NCI-H1694 (cell line): ENCODE results near the gene SLC22A23.
"Not testable (repeated sequence)": the region's sequence is repeated elsewhere in the genome, so short reads cannot be mapped to it uniquely, and the experiment has no call there.

ENCODE experiments used
- DNase-seq: peaks from one replicate; lab custom pipeline; 2025; lab: John Stamatoyannopoulos, UW

SLC22A23 gene

DNA sequence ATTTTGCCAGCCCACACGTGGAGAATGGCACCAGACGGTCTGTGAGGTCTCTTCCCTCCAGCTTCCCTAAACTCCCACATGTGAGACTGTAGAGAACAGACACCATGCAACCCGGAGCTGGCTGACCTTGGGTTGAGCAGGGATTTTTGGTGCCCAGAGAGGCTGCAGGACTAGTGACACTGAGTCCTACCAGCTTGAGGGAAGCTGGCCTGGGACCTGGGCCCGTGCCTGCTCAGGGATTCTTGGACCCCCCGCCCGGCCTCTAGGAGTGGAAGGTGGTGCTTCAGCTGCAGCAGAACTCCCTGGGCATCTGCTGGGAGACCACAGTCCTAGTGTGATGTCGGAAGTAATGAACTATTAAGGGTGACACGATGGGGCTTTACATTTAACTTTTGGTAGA, 194.9 kb downstream of the SLC22A23 start:
- no peak for DNase-seq

- DNase-seq = no peak
Observed at GRCh38 chr6:3261518-3261820, 195.4 kb downstream of the SLC22A23 start.

GRCh38 chr6:3260772-3261517, 195.9 kb downstream of the SLC22A23 start:
- DNase-seq = no peak

- DNase-seq = no peak
Observed at GRCh38 chr6:3260296-3260695, 196.6 kb downstream of the SLC22A23 start.

- DNase-seq = no peak
Observed at GRCh38 chr6:3259491-3259958, 197.3 kb downstream of the SLC22A23 start.

- DNase-seq = peak; percentile 41
Observed at GRCh38 chr6:3258720-3259490, 197.9 kb downstream of the SLC22A23 start, which contains the start of gene PSMG4. TSS of gene PSMG4 (plus strand) at chr6:3258947. CDS start at chr6:3259023, 76 bp downstream.

DNA sequence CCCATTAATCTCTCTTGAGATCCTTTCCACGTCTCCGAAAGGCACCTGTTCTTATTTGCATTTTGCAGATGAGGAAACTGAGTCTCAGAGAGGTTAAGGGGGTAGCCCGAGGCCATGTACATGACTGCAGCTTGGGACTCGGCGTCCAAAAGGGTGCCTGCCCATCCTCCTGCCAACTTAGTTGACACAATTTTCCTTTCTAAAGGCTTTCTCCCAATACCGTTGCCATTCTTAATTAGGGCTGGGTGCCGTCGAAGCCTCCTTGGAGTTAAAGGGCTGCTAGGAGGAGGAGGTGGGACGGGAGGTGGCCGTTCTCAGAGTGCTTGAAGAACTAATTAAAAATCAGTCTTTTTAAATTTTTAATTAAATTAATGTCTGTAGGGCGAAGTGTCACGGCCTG, 198.6 kb downstream of the SLC22A23 start:
- no peak for DNase-seq

DNA sequence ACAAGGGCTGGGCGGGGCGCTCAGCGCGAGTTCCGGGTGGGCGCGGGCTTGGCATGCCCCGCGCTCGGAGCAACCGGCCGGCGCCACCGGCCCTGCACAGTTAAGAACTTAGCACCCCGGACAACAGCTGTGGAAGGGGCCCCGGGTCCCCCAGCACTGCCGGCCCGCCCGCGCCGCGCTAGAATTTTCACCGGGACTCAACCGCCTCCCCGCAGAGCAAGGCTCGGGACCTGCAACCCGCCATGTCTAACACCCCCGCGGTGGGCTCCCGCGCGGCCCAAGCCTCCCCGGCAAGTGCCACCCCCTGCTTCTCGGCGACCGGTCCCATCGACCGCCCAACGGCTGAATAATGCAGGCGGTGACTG, 203.3 kb downstream of the SLC22A23 start:
- DNase-seq = no peak

GRCh38 chr6:3252861-3253596, 203.8 kb downstream of the SLC22A23 start:
- DNase-seq = no peak

DNA sequence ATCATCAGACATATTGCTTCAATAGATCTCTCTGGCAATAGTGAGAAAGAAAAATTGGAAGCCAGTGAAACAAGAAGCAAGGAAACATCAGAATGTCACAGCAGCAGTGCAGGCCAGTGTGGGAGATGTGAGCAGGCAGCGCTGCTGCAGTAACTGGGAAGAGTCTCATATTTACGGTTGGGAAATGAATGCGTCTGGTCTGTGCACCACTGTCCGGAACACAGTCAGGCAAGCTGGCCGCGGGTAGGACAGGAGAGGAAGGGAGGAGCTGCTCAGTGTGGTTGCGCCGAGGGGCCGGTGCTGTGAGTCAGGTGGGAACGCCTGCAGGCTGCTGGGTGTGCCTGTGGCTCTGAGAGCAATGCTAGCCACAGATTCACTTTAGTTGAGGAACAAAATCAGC, 204.5 kb downstream of the SLC22A23 start:
- no peak for DNase-seq

GRCh38 chr6:3251462-3252314, 205.2 kb downstream of the SLC22A23 start:
- DNase-seq = peak; percentile 69

DNA sequence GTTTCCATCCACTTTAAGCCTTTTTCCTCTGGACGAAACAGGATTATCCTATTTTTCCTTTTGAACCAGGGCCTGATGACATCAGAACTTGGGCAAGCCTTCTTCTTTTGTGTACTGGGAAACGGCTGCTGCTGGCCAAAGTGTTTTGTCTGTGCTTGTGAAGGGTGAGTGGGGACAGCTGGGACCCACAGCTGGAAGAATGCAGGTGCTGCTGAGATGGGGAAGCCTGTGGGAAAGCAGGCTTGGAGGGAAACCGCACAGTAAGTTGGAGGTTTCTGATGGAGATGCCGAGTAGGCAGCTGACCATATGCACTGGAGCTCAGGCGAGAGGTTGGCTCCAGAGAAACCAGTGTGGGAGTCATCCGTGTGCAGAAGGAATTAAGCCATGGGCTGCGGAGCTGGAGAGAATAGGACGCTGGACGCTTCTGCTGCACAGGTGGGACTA, 206.6 kb downstream of the SLC22A23 start:
- DNase-seq = no peak

DNA sequence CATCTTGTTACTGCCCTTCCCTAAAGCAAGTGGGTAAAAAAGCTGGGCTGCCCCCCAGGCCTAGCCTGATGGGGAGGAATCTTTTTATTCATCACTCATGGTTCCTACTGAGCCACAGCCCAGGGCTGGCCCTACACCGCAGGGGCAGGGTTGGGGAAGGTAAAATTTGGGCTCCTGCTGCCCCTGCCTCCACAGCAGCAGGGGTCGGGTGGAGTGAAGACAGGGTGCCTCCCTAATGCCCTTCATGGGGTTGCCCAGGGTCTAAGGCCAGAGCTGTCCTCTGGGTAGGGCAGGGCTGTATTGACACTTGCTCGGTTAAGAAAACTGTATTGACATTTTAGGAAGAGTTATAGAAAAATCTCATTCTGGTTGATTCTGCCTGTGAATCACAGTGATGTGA, 207.0 kb downstream of the SLC22A23 start:
- no peak for DNase-seq

GRCh38 chr6:3247255-3248146, 209.3 kb downstream of the SLC22A23 start:
- DNase-seq = no peak

GRCh38 chr6:3245216-3245615, 211.6 kb downstream of the SLC22A23 start:
- no peak for DNase-seq

GRCh38 chr6:3244832-3245161, 212.1 kb downstream of the SLC22A23 start:
- DNase-seq = not testable (repeated sequence)

- DNase-seq = no peak
Observed at GRCh38 chr6:3244003-3244831, 212.6 kb downstream of the SLC22A23 start.

DNA sequence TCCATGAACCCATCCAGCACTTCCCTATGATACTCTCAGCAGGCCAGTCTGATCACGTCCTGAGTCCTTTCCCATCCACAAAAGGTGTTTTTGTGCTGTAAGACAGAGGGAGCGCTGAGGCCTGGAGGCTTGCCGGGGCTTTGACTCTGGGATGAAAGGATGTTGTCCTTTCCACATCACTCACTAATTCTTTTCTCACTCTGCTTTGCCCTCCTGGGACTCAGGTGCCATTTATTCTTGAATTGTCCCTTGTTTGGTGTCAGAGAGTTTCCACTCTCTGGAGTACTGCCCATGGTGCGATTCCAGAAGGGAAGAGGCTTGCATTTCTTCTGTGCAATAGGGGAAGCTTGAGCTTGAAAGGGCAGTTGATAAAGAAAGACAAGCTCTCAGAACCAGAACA, 214.1 kb downstream of the SLC22A23 start:
- DNase-seq = no peak

GRCh38 chr6:3241745-3242144, 215.1 kb downstream of the SLC22A23 start:
- DNase-seq = not testable (repeated sequence)

DNA sequence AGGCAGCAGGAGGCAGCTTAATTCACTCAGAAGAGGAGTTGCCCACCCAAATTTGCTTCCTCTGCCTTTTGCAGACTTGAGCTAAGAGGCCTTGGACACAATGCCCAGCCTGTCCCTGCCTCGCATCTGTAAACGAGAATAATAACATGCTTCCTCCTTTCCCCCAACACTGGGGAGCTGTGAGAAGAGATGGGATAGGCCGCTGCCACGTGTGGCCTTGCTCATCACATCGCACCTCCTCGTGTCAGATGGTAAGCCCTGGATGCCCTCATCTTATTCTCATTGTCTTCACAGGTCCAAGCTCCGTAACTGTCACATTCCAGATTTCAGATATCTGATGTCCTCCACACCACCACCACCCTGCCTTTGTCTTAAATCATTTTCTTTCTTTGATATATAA, 216.3 kb downstream of the SLC22A23 start:
- DNase-seq = no peak
